PC-9 (cell line): ENCODE results near the gene GMPPA. TPM values are rescaled to one million over a fixed set of nuclear protein-coding genes. Genes with fewer than 3 reads are reported as not detected.

Experiments
- BruUV-seq: library from RNA; stranded (reverse); fragments of 400-500 nt; replicated peaks from 2 replicates; lab custom pipeline; 2021; lab: Mats Ljungman, UMichigan
- CTCF ChIA-PET: fragments of 300-600 bp; sonication (Branson Sonifier 250); formaldehyde crosslinking; loops from one replicate; lab custom pipeline; 2022; ENCODE audit warnings: antibody characterized with exemption; lab: Charles Lee
- POLR2A ChIA-PET: fragments of 300-600 bp; sonication (Branson Sonifier 250); formaldehyde crosslinking; loops from one replicate; lab custom pipeline; 2022; ENCODE audit warnings: antibody characterized with exemption; ENCODE audit not compliant: unreplicated experiment; lab: Charles Lee
- DNase-seq, 2 experiments: peaks; one replicate each; pipeline versions ENCODE4 v3.0.0 to v3.0.0-alpha.2; 2015 to 2022; ENCODE audit warnings: mixed read lengths in 1 of 2
- H2AFZ ChIP-seq: fragments of 200-600 bp; sonication (generic); 2 replicates; pipeline ENCODE4 v1.8.1; 2017; ENCODE audit warnings: antibody characterized with exemption
- H3F3A ChIP-seq: fragments of 200-600 bp; sonication (generic); 2 replicates; pipeline ENCODE4 v1.8.1; 2017; ENCODE audit warnings: antibody characterized with exemption, mild to moderate bottlenecking, low read depth; ENCODE audit not compliant: insufficient read depth
- H3K27ac ChIP-seq: fragments of 200-600 bp; sonication (generic); 2 replicates; pipeline ENCODE4 v1.6.1; 2016; ENCODE audit warnings: mixed run types
- H3K27me3 ChIP-seq: fragments of 200-600 bp; sonication (generic); 2 replicates; pipeline ENCODE4 v1.6.1; 2016; ENCODE audit warnings: low read depth, mixed run types; ENCODE audit not compliant: insufficient read depth
- H3K36me3 ChIP-seq: fragments of 200-600 bp; sonication (generic); 2 replicates; pipeline ENCODE4 v1.6.1; 2016; ENCODE audit warnings: low read depth, mixed run types
- H3K4me1 ChIP-seq: fragments of 200-600 bp; sonication (generic); replicated peaks from 2 replicates; pipeline ENCODE4 v1.6.1; 2016; ENCODE audit warnings: mixed run types; ENCODE audit not compliant: insufficient read depth
- H3K4me2 ChIP-seq: fragments of 200-600 bp; sonication (generic); 2 replicates; pipeline ENCODE4 v1.6.1; 2017; ENCODE audit warnings: mixed run types
- H3K4me3 ChIP-seq: fragments of 200-600 bp; sonication (generic); 2 replicates; pipeline ENCODE4 v1.6.1; 2016; ENCODE audit warnings: mixed run types
- H3K79me2 ChIP-seq: fragments of 200-600 bp; sonication (generic); 2 replicates; pipeline ENCODE4 v1.6.1; 2017; ENCODE audit warnings: low read depth, mixed run types
- H3K9me2 ChIP-seq: fragments of 200-600 bp; sonication (generic); 2 replicates; pipeline ENCODE4 v1.8.1; 2017; ENCODE audit warnings: mild to moderate bottlenecking; ENCODE audit not compliant: insufficient read depth
- H3K9me3 ChIP-seq: fragments of 200-600 bp; sonication (generic); 2 replicates; pipeline ENCODE4 v1.8.1; 2016; ENCODE audit warnings: low read depth; ENCODE audit not compliant: insufficient read depth
- H4K20me1 ChIP-seq: fragments of 200-600 bp; sonication (generic); 2 replicates; pipeline ENCODE4 v1.8.1; 2017; ENCODE audit not compliant: insufficient read depth
- EZH2 ChIP-seq: fragments of 200-600 bp; sonication (generic); IDR thresholded peaks from 2 replicates; pipeline ENCODE4 v1.8.0; 2017; ENCODE audit warnings: antibody characterized with exemption, low read depth
- intact Hi-C: fragments of 100-400 bp; cut with micrococcal nuclease; formaldehyde crosslinking; loops from one replicate; pipeline ENCODE4 v1.10.0; 2022; ENCODE audit not compliant: unreplicated experiment
- total RNA-seq: library from RNA; stranded (reverse); gene quantifications from 2 replicates; pipeline ENCODE4 v1.2.3, GENCODE V29; 2021
- TF ChIP-seq, protein P1 (sequence below): fragments of 200-600 bp; sonication (generic); conservative IDR thresholded peaks from 2 replicates; pipeline ENCODE4 v1.6.1; 2017; ENCODE audit warnings: mixed run types, antibody characterized with exemption, mild to moderate bottlenecking, moderate library complexity

GMPPA gene
- total RNA-seq, 1 experiment from 2014 or later = 57.2 TPM

DNA sequence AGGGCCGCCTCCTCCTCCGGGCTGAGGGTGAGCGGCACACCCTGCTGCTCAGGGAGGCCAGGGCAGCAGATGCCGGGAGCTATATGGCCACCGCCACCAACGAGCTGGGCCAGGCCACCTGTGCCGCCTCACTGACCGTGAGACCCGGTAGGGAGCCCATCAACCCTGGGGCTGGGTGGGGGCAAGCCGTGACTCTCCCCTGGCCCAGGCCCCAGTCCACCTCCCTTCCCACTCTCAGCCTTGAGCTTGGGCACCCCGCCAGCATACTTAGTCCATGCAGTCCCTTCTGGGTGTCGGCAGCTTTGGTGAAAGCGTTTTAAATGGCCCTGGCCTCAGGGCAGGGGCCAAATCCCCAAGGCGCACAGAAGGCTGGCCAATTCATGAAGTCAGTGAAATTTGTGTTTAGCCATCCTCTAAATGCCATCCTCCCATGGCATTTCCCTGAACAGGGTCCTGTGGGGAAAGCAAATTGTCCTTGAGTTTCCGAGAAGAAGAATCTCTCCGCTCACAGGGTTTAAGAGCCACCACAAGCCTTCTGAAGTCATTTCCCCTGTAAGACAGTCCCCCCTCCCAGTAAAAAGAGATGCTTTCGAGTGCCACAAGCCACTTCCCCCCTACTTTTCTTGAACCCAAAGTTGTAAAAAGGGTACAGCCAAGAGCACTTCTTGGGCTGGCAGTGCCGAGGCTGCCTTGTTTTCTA lies 46.9 kb upstream of the GMPPA start:
- no TSS peak for BruUV-seq

DNA sequence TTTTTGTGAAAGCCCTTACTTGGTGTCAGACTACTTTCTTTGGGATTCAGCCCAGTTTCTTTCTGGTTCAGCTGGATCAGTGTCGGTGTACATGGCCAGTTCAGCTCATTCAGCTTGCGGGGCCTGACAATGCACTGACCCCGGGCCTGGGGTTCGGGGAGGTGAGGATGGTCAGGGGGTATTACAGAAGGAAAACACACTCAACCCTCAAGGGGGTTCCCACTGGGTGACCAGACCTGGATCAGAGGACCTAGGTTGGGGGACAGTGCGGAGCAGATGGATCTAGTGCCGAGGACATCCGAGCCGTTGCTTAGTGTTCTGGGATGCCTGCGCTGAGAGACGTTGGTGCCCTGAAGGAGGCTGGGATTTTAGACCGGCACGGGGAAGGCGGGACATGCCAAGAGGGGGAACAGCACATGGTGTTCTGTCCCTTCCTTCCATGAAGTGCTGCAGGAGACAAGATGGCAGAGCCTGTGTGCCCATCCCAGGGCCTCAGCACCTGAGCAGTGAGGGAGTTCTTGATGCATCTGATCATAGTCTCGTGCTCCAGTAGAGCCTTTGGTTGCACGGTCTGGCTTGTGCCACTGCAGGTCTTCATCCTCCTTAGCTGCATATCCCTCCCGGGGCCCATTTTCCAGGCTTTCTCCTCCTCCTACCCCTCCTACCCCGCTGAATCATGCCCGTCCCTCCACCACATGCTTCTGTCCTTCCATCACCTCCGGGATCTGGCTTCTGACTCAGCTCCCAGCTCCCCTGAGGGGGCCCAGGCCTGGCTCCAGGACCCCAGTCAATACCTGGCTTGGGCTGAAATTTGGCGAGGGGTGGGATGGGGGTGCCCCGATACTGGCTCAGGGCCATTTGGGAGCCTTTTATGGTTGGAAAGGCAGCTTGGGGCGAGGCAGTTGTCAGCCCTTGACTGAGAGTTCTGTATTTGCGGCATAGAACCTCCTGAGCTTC lies 46.1 kb upstream of the GMPPA start:
- H3K4me1 ChIP-seq = peaks cover 46% of the 10 kb centered on the region
- intact Hi-C loops = no loop called here
- ChIA-PET POLR2A (interaction anchor here (0.6 to 1.0 kb wide), 5 partner anchors 10 to 204 kb away, joined by 3 to 11 read pairs (median 4); partner anchors contain the start of gene DNPEP), CTCF (interaction anchor here (0.6 to 1.0 kb wide), 5 partner anchors 22 to 237 kb away, joined by 3 to 9 read pairs (median 4); partner anchors contain the start of gene DNPEP)
- TF ChIP-seq, protein P1, sequence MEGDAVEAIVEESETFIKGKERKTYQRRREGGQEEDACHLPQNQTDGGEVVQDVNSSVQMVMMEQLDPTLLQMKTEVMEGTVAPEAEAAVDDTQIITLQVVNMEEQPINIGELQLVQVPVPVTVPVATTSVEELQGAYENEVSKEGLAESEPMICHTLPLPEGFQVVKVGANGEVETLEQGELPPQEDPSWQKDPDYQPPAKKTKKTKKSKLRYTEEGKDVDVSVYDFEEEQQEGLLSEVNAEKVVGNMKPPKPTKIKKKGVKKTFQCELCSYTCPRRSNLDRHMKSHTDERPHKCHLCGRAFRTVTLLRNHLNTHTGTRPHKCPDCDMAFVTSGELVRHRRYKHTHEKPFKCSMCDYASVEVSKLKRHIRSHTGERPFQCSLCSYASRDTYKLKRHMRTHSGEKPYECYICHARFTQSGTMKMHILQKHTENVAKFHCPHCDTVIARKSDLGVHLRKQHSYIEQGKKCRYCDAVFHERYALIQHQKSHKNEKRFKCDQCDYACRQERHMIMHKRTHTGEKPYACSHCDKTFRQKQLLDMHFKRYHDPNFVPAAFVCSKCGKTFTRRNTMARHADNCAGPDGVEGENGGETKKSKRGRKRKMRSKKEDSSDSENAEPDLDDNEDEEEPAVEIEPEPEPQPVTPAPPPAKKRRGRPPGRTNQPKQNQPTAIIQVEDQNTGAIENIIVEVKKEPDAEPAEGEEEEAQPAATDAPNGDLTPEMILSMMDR = no peak
- TF ChIP-seq EZH2 = no peak
- H3K9me3 ChIP-seq = no peaks in the 10 kb centered on the region
- no peaks in the 10 kb centered on the region for H3K36me3 ChIP-seq
- no peaks in the 10 kb centered on the region for H3K79me2 ChIP-seq
- peak overlapping the region; percentile 87 for H3K4me2 ChIP-seq
- H3K27me3 ChIP-seq = no peaks in the 10 kb centered on the region
- peak; percentile 85 to 89 for DNase-seq
- no TSS peak for BruUV-seq
- H2AFZ ChIP-seq = peak overlapping the region; percentile 37
- H3F3A ChIP-seq = peaks cover 29% of the 10 kb centered on the region
- H3K9me2 ChIP-seq = no peaks in the 10 kb centered on the region
- peak overlapping the region; percentile 94 for H3K27ac ChIP-seq
- no peaks in the 10 kb centered on the region for H4K20me1 ChIP-seq
- H3K4me3 ChIP-seq = peak overlapping the region; percentile 27; the same call in 1 of the 2 replicates

More for the DNA sequence above, 46.9 kb upstream of the GMPPA start:
- ChIA-PET CTCF (interaction anchor here (0.8 kb wide), 1 partner anchor 49 kb away, joined by 3 read pairs; no protein-coding TSS in a partner anchor), POLR2A (interaction anchor here (0.6 kb wide), 1 partner anchor 11 kb away, joined by 4 read pairs; no protein-coding TSS in a partner anchor)
- Histone ChIP-seq H2AFZ (no peak overlapping the region), H3K9me3 (no peaks in the 10 kb centered on the region), H3K79me2 (no peaks in the 10 kb centered on the region), H3K27me3 (no peaks in the 10 kb centered on the region), H3K27ac (0 out of 2 replicates have a peak overlapping the region, but pooled peaks have one; percentile 34), H3K36me3 (no peaks in the 10 kb centered on the region), H3K9me2 (no peaks in the 10 kb centered on the region), H3K4me1 (peaks cover 37% of the 10 kb centered on the region), H3K4me3 (no peak overlapping the region), H4K20me1 (no peaks in the 10 kb centered on the region), H3K4me2 (peak overlapping the region; percentile 87; the same call in 1 of the 2 replicates), H3F3A (peaks cover 26% of the 10 kb centered on the region; the same call in 1 of the 2 replicates)
- TF ChIP-seq EZH2 = no peak
- TF ChIP-seq, protein P1 = no peak
- intact Hi-C loops = no loop called here
- peak in 1 of 2 experiments; percentile 37 for DNase-seq
